ENCODE measurements around the gene SLC18A3.
A peak's percentile ranks its signal among the peaks of the same experiment; 100 is the strongest.

Gene SLC18A3

GRCh38 chr10:49578392-49578791 is 31.7 kb upstream of the SLC18A3 start:
- Histone ChIP-seq H3K4me3 (replicated peaks; ENCODE audit: low read depth, low read length) (no peak overlapping the region), H3K36me3 (ENCODE audit: control insufficient read depth, insufficient read depth, low read length) (no peaks in the 10 kb centered on the region), H3K27me3 (replicated peaks; ENCODE audit: control insufficient read depth, insufficient read depth, low read length) (no peaks in the 10 kb centered on the region)
- DNase-seq (ENCODE audit: extremely low read depth, insufficient read length): no peak
- no peak for TF ChIP-seq CTCF (IDR thresholded peaks at IDR 0.05; ENCODE audit: insufficient read depth, low read length, poor library complexity, severe bottlenecking)

GRCh38 chr10:49579621-49580020 is 30.5 kb upstream of the SLC18A3 start:
- no peak overlapping the region for H3K4me3 ChIP-seq (replicated peaks; ENCODE audit: low read depth, low read length)
- no peaks in the 10 kb centered on the region for H3K27me3 ChIP-seq (replicated peaks; ENCODE audit: control insufficient read depth, insufficient read depth, low read length)
- TF ChIP-seq CTCF (IDR thresholded peaks at IDR 0.05; ENCODE audit: insufficient read depth, low read length, poor library complexity, severe bottlenecking): no peak
- DNase-seq (ENCODE audit: extremely low read depth, insufficient read length): no peak
- no peaks in the 10 kb centered on the region for H3K36me3 ChIP-seq (ENCODE audit: control insufficient read depth, insufficient read depth, low read length)

- TF ChIP-seq CTCF (IDR thresholded peaks at IDR 0.05; ENCODE audit: insufficient read depth, low read length, poor library complexity, severe bottlenecking): no peak
- no peaks in the 10 kb centered on the region for H3K27me3 ChIP-seq (replicated peaks; ENCODE audit: control insufficient read depth, insufficient read depth, low read length)
- no peak overlapping the region for H3K4me3 ChIP-seq (replicated peaks; ENCODE audit: low read depth, low read length)
- no peaks in the 10 kb centered on the region for H3K36me3 ChIP-seq (ENCODE audit: control insufficient read depth, insufficient read depth, low read length)
- no peak for DNase-seq (ENCODE audit: extremely low read depth, insufficient read length)
Observed at GRCh38 chr10:49585387-49585786, 24.7 kb upstream of the SLC18A3 start.

GRCh38 chr10:49587981-49588380 is 22.1 kb upstream of the SLC18A3 start:
- Histone ChIP-seq H3K4me3 (replicated peaks; ENCODE audit: low read depth, low read length) (no peak overlapping the region), H3K36me3 (ENCODE audit: control insufficient read depth, insufficient read depth, low read length) (no peaks in the 10 kb centered on the region), H3K27me3 (replicated peaks; ENCODE audit: control insufficient read depth, insufficient read depth, low read length) (no peaks in the 10 kb centered on the region)
- TF ChIP-seq CTCF (IDR thresholded peaks at IDR 0.05; ENCODE audit: insufficient read depth, low read length, poor library complexity, severe bottlenecking): no peak
- no peak for DNase-seq (ENCODE audit: extremely low read depth, insufficient read length)

GRCh38 chr10:49592726-49593563 is 17.2 kb upstream of the SLC18A3 start:
- H3K36me3 ChIP-seq (ENCODE audit: control insufficient read depth, insufficient read depth, low read length): no peaks in the 10 kb centered on the region
- no peak for DNase-seq (ENCODE audit: extremely low read depth, insufficient read length)
- H3K4me3 ChIP-seq (replicated peaks; ENCODE audit: low read depth, low read length): no peak overlapping the region
- peak; percentile 95 for TF ChIP-seq CTCF (IDR thresholded peaks at IDR 0.05; ENCODE audit: insufficient read depth, low read length, poor library complexity, severe bottlenecking)
- no peaks in the 10 kb centered on the region for H3K27me3 ChIP-seq (replicated peaks; ENCODE audit: control insufficient read depth, insufficient read depth, low read length)

GRCh38 chr10:49593564-49593875 is 16.6 kb upstream of the SLC18A3 start:
- no peak for TF ChIP-seq CTCF (IDR thresholded peaks at IDR 0.05; ENCODE audit: insufficient read depth, low read length, poor library complexity, severe bottlenecking)
- DNase-seq (ENCODE audit: extremely low read depth, insufficient read length): no peak
- no peaks in the 10 kb centered on the region for H3K27me3 ChIP-seq (replicated peaks; ENCODE audit: control insufficient read depth, insufficient read depth, low read length)
- H3K4me3 ChIP-seq (replicated peaks; ENCODE audit: low read depth, low read length): no peak overlapping the region
- no peaks in the 10 kb centered on the region for H3K36me3 ChIP-seq (ENCODE audit: control insufficient read depth, insufficient read depth, low read length)

Data from GM06990 (cell line).